Thoracic aorta (tissue), 2 donors: ENCODE results near the gene C15orf39. TPM values are rescaled to one million over a fixed set of nuclear protein-coding genes. Genes with fewer than 3 reads are reported as not detected.

ENCODE experiments used
- ATAC-seq: fragments of 150-250 bp; one replicate; pipeline ENCODE4 v1.8.0; 2017; ENCODE audit warnings: low read depth; ENCODE audit not compliant: insufficient number of reproducible peaks, low FRiP score
- DNase-seq: peaks from one replicate; pipeline ENCODE4 v3.0.0-alpha.2; 2020; ENCODE audit warnings: low spot score
- H3K27ac ChIP-seq, 2 donors: fragments of 200-600 bp; sonication (generic); 1 replicate in 1 of 2; 2 replicates in 1 of 2; pipeline ENCODE4 v1.5.1; 2016; ENCODE audit warnings: mild to moderate bottlenecking in 2 of 2, moderate library complexity in 2 of 2
- H3K27me3 ChIP-seq: fragments of 200-600 bp; sonication (generic); replicated peaks from 2 replicates; pipeline ENCODE4 v1.6.0; 2016; ENCODE audit warnings: mild to moderate bottlenecking; ENCODE audit not compliant: insufficient read depth
- H3K36me3 ChIP-seq: fragments of 200-600 bp; sonication (generic); one replicate; pipeline ENCODE4 v1.5.1; 2016
- H3K4me1 ChIP-seq, 2 donors: fragments of 200-600 bp; sonication (generic); 1 replicate in 1 of 2; 2 replicates in 1 of 2; pipeline versions ENCODE4 v1.5.1 to v1.6.0; 2016; ENCODE audit warnings: low read depth in 2 of 2, mild to moderate bottlenecking in 1 of 2; ENCODE audit not compliant: control insufficient read depth in 1 of 2
- H3K4me3 ChIP-seq: fragments of 200-600 bp; sonication (generic); 2 replicates; pipeline ENCODE4 v1.5.1; 2016; ENCODE audit warnings: mild to moderate bottlenecking
- H3K9me3 ChIP-seq: fragments of 200-600 bp; sonication (generic); 2 replicates; pipeline ENCODE4 v1.5.1; 2016
- total RNA-seq, 2 donors: library from RNA; depleted of rRNA; stranded (reverse); fragments of >200 nt; gene quantifications; one replicate each; pipeline versions ENCODE4 v1.1.0 to v1.2.3, GENCODE V29; 2016
- TF ChIP-seq, protein P1 (sequence below): fragments of 200-600 bp; sonication (generic); IDR thresholded peaks from one replicate; pipeline ENCODE4 v1.5.1; 2019; ENCODE audit warnings: antibody characterized with exemption

Gene C15orf39
- total RNA-seq, 2 donors from 2014 or later, result 22.7 to 45.2 TPM

DNA sequence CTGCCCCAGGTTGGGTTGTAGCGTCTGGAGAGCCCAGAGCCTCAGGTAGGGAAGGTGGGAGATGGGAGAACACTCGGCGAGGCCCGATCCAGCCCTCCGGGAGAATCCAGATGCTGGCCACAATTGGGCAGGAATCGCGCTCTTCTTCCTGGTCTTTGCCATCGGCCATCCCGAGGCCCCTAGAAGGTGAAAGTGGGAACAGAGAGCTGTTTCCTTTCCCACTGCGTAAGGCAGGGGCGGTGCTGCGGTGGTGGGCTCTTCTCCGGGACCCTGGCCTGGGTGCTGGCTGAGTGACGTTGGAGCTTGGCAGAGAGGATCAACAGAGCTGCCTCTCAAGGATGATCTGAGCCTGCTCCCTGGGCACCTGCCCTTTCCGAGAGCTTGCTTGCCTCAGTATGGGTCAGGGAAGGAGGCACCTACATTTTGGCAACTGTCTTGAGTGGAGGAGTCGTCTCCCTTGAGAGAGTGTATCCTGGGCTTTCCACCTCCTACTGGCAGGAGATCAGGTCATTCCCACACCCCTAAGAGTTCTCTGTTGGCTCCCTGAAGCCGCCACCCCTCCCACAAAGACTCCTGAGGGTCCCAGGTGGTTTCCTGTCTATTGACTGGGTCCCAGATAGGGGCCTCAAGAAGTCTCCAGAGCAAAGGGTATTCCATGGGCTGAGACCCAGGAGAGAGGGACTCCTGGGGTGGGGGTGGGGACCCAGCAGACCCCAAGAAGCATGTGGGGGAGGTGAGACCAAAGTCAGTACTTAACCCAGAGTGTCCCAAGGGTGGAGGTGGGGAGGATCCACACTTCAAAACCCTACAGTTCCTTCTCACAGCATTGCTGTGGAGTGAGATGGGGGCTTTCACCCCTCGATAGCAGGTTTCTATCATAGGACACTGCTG, 1.6 kb downstream of the C15orf39 start:
- Histone ChIP-seq H3K27me3 (no peaks in the 10 kb centered on the region), H3K27ac (peak overlapping the region; percentile 93 to 98), H3K36me3 (peaks cover 18% of the 10 kb centered on the region), H3K4me3 (peak overlapping the region; percentile 99), H3K4me1 (peaks cover 23 to 51% of the 10 kb centered on the region in 2 donors), H3K9me3 (no peaks in the 10 kb centered on the region)
- DNase-seq, result no peak
- TF ChIP-seq, protein P1, sequence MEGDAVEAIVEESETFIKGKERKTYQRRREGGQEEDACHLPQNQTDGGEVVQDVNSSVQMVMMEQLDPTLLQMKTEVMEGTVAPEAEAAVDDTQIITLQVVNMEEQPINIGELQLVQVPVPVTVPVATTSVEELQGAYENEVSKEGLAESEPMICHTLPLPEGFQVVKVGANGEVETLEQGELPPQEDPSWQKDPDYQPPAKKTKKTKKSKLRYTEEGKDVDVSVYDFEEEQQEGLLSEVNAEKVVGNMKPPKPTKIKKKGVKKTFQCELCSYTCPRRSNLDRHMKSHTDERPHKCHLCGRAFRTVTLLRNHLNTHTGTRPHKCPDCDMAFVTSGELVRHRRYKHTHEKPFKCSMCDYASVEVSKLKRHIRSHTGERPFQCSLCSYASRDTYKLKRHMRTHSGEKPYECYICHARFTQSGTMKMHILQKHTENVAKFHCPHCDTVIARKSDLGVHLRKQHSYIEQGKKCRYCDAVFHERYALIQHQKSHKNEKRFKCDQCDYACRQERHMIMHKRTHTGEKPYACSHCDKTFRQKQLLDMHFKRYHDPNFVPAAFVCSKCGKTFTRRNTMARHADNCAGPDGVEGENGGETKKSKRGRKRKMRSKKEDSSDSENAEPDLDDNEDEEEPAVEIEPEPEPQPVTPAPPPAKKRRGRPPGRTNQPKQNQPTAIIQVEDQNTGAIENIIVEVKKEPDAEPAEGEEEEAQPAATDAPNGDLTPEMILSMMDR, result no peak
- ATAC-seq, result no peak

DNA sequence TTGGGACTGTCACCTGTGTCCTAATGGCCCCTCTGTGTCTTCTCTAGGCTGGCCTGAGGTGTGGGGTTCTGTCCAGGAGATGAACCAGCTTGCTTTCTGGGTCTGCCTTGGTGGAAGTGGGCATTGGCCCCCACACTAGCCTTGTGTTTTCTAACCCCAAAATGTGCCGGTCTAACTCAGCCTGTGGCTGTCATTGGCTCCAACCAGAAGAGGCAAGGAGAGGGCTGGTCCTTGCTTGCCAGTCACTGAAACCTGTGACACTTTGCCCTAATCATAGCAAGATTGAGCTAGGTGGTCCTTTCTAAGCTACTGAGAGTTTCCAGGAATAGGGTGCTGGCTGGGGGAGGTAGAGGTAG, 2.2 kb downstream of the C15orf39 start:
- no peak for DNase-seq
- Histone ChIP-seq H3K9me3 (no peaks in the 10 kb centered on the region), H3K27ac (peak overlapping the region; percentile 93 to 98), H3K36me3 (peaks cover 23% of the 10 kb centered on the region), H3K4me1 (peaks cover 28 to 57% of the 10 kb centered on the region in 2 donors), H3K4me3 (peak overlapping the region; percentile 99), H3K27me3 (no peaks in the 10 kb centered on the region)
- TF ChIP-seq, protein P1, result no peak
- no peak for ATAC-seq

DNA sequence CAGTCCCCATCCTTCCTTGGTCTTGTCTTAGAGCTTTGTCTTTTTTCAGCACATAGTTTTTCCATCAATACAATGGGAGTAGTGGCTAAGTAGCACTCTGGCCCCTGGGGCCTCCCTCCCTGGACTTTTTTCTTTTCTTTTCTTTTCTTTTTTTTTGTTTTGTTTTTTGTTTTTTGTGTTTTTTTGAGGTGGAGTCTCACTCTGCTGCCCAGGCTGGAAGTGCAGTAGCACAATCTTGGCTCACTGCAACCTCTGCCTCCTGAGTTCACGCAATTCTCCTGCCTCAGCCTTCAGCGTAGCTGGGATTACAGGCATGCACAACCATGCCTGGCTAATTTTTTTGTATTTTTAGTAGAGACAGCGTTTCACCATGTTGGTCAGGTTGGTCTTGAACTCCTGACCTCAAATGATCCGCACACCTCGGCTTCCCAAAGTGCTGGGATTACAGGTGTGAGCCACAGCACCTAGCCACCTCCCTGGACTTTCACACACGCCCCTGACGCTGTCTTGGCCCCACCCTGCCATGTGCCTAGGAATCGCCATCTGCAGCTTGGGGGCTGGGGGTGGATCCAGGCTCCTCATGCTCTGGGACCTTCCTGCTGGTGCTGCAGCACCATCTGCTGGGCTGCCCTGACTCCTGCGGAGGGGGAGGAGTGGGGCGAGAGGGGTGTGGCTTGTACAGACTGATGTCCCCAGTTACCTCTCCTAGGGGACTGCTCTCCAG, 2.8 kb downstream of the C15orf39 start:
- Histone ChIP-seq H3K4me1 (peaks cover 28 to 63% of the 10 kb centered on the region in 2 donors), H3K27me3 (no peaks in the 10 kb centered on the region), H3K27ac (peak overlapping the region; percentile 93 to 98)

DNA sequence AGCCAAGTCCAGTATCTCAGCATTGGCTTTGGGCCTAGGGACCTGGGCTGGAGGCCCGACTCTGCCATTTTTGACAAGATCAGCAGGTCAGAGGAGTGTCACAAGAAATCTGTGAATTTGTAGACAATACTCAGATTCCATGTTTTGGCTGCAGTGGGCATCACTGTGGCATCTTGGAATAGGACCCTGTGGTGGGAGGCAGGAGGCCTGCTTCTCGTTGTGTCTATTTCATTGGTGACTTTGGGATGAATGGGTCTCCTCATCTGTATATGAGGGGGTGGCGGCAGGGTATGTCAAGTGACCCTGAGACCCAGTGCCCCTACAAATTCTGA, 3.3 kb downstream of the C15orf39 start:
- DNase-seq, result no peak
- H3K36me3 ChIP-seq, result peaks cover 33% of the 10 kb centered on the region
- H3K9me3 ChIP-seq, result no peaks in the 10 kb centered on the region
- TF ChIP-seq, protein P1, result no peak
- H3K4me1 ChIP-seq, result peaks cover 28 to 68% of the 10 kb centered on the region in 2 donors
- ATAC-seq, result no peak
- no peak overlapping the region for H3K4me3 ChIP-seq
- H3K27ac ChIP-seq, result no peak overlapping the region
- H3K27me3 ChIP-seq, result no peaks in the 10 kb centered on the region

More for the DNA sequence above, 2.8 kb downstream of the C15orf39 start:
- ATAC-seq (no peak), DNase-seq (peak; percentile 76)
- TF ChIP-seq, protein P1, result peak; percentile 88
- peaks cover 28% of the 10 kb centered on the region for H3K36me3 ChIP-seq
- H3K4me3 ChIP-seq, result peak overlapping the region; percentile 99
- H3K9me3 ChIP-seq, result no peaks in the 10 kb centered on the region

DNA sequence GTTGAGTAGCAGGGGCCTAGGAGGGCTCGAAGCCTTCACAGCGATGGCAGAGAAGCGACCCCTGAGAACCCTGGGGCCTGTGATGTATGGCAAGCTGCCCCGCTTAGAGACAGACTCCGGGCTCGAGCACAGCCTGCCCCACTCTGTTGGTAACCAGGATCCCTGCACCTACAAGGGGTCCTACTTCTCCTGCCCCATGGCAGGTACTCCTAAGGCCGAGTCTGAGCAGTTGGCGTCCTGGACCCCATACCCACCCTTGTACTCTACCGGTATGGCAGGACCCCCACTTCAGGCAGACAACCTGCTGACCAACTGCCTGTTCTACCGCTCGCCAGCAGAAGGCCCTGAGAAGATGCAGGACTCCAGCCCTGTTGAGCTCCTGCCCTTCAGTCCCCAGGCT, 4.3 kb downstream of the C15orf39 start:
- Histone ChIP-seq H3K36me3 (peaks cover 37% of the 10 kb centered on the region), H3K4me1 (peaks cover 25 to 67% of the 10 kb centered on the region in 2 donors)

More for the DNA sequence above, 4.3 kb downstream of the C15orf39 start:
- no peak for DNase-seq
- H3K27me3 ChIP-seq, result no peaks in the 10 kb centered on the region
- H3K27ac ChIP-seq, result no peak overlapping the region
- TF ChIP-seq, protein P1, result no peak
- H3K9me3 ChIP-seq, result no peaks in the 10 kb centered on the region
- H3K4me3 ChIP-seq, result no peak overlapping the region
- no peak for ATAC-seq
